ENCODE measurements around the gene PREX1.

Gene PREX1

DNA sequence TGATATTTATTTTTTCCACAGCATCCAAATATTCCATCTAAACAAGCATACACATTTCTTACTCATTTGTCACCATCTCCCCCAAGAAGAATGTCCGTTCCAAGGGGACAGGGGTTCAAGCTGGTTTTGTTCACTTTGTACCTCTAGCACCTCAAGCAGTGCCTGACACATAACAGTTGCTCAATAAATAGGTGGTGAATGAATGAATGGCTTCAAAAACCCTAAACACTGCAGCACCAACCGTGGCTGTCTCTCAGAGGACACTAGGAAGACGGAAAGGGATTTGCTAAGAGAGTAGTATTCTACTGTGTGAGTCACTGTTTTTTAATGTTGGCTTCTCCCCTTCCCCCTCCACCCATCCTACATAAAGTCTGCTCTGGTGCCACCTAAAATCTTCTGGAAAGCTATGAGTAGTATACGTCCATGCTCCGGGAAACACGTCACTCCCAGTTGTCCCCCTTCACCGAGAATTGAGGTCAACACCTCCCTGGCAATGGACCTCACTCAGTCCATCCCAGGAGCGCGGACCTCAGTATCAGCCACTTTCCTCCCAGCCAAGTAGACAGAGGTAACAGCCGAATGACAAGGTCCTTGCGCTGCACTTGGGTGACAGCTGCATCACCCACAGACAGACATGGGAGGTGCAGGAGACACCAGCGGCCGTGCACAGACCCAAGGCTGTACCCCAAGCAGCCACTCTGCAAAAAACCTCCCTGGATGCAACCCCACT, 107.4 kb downstream of the PREX1 start:
- no peaks in the 10 kb centered on the region for H3K9me3 Mint-ChIP-seq

DNA sequence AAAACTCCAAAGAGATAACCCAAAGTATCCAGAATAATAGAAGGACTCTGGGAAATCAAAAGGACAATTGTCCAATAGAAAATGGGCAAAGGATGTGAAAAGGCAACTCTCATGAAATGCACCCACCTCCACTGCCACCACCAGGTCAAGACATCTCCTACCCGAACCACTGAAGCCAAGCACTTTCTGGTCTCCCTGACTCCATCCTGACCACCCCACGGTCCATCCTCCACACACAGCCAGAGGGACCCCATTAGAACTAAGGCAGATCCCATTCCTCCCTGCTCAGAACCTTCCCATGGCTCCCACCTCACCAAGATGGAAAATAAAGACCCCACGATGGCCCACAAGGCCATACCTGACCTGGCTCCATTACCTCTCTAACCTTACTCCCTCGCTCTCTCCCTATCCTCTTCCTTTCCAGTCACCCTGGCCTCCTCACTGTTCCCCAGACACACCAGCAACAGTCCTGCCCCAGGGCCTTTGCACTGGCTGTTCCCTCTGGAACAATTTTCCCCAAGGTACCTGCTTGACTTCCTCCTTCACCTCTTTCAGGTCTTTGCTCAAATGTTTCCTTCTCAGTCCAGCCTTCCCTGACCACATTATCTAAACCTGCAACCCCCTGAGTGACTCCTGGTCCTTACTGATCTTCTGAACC, 108.1 kb downstream of the PREX1 start:
- DNase-seq (ENCODE audit: low spot score), result no peak
- H3K27me3 Mint-ChIP-seq (ENCODE audit: low read depth), result no peaks in the 10 kb centered on the region
- no peaks in the 10 kb centered on the region for H3K9me3 Mint-ChIP-seq
- peaks cover 38% of the 10 kb centered on the region for H3K36me3 Mint-ChIP-seq (ENCODE audit: low read depth)
- peak overlapping the region; percentile 78 for H3K4me3 Mint-ChIP-seq
- peaks cover 69% of the 10 kb centered on the region for H3K4me1 Mint-ChIP-seq (ENCODE audit: low read depth)
- peak overlapping the region; percentile 86 for H3K27ac Mint-ChIP-seq

More for the DNA sequence above, 107.4 kb downstream of the PREX1 start:
- H3K4me1 Mint-ChIP-seq (ENCODE audit: low read depth), result peaks cover 63% of the 10 kb centered on the region
- H3K27me3 Mint-ChIP-seq (ENCODE audit: low read depth), result no peaks in the 10 kb centered on the region
- H3K27ac Mint-ChIP-seq, result peak overlapping the region; percentile 80
- peaks cover 39% of the 10 kb centered on the region for H3K36me3 Mint-ChIP-seq (ENCODE audit: low read depth)
- no peak for DNase-seq (ENCODE audit: low spot score)
- H3K4me3 Mint-ChIP-seq, result peak overlapping the region; percentile 78

GRCh38 chr20:48718786-48719578, 108.8 kb downstream of the PREX1 start:
- peak; percentile 24 for DNase-seq (ENCODE audit: low spot score)
- Mint-ChIP-seq H3K27ac (peak overlapping the region; percentile 86), H3K9me3 (no peaks in the 10 kb centered on the region), H3K36me3 (ENCODE audit: low read depth) (peaks cover 36% of the 10 kb centered on the region), H3K27me3 (ENCODE audit: low read depth) (no peaks in the 10 kb centered on the region), H3K4me3 (peak overlapping the region; percentile 78), H3K4me1 (ENCODE audit: low read depth) (peaks cover 75% of the 10 kb centered on the region)

DNA sequence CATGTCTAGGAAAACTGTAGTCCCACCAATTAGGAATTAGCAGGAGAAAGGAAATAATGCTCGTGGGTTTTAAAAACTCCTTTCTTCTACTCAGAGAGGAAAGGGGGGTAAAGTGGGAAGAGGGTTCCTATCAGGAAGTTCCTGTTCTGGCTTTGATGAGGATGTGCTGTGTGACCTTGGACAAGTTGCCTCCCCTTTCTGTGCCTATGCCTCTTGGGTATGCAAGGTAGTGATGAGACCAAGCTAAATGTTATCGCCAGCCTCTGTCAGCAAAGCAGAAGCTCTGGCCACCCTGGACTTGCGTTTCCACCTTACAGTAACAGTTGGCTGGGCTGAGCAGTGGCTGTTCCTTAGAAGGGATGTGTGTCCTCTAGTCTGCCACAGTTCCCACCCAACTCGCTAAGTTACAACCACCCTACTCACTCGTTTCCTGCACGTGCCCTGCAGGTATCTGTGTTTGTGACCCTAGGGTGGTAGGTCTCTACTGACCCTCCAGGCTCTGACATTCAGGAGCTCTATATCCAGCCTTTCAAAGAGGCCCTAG, 110.0 kb downstream of the PREX1 start:
- Mint-ChIP-seq H3K4me3 (peak overlapping the region; percentile 49), H3K27me3 (ENCODE audit: low read depth) (no peaks in the 10 kb centered on the region), H3K27ac (peak overlapping the region; percentile 73), H3K36me3 (ENCODE audit: low read depth) (peaks cover 36% of the 10 kb centered on the region), H3K4me1 (ENCODE audit: low read depth) (peaks cover 75% of the 10 kb centered on the region), H3K9me3 (no peaks in the 10 kb centered on the region)
- no peak for DNase-seq (ENCODE audit: low spot score)

- Mint-ChIP-seq H3K36me3 (ENCODE audit: low read depth) (peaks cover 34% of the 10 kb centered on the region), H3K27me3 (ENCODE audit: low read depth) (no peaks in the 10 kb centered on the region), H3K27ac (peak overlapping the region; percentile 73), H3K9me3 (no peaks in the 10 kb centered on the region), H3K4me3 (peak overlapping the region; percentile 49), H3K4me1 (ENCODE audit: low read depth) (peaks cover 77% of the 10 kb centered on the region)
- no peak for DNase-seq (ENCODE audit: low spot score)
Observed at GRCh38 chr20:48717095-48717672, 110.6 kb downstream of the PREX1 start.

DNA sequence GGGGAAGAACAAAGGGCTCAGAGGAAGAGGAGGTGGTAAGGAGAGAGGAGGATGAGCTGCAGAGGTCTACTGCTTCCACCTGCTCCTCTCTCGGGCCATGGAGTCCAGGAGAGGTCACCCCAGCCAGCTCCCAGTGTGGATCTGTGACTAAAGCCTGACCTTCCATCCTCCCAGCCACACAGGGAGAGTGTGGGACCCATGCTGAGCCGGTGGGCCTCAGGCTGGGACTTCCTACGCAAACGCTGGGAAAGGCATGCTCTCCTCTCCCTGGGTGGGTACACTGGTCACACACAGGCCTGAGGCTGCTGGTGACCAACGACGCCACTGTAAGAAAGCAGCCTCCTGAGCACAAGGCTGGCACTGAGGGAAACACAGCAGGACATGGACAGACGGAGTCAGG, 111.3 kb downstream of the PREX1 start:
- no peak for DNase-seq (ENCODE audit: low spot score)
- H3K4me1 Mint-ChIP-seq (ENCODE audit: low read depth), result peaks cover 74% of the 10 kb centered on the region
- H3K27ac Mint-ChIP-seq, result peak overlapping the region; percentile 93
- H3K27me3 Mint-ChIP-seq (ENCODE audit: low read depth), result no peaks in the 10 kb centered on the region
- H3K4me3 Mint-ChIP-seq, result peak overlapping the region; percentile 73
- H3K36me3 Mint-ChIP-seq (ENCODE audit: low read depth), result peaks cover 33% of the 10 kb centered on the region
- H3K9me3 Mint-ChIP-seq, result no peaks in the 10 kb centered on the region

DNA sequence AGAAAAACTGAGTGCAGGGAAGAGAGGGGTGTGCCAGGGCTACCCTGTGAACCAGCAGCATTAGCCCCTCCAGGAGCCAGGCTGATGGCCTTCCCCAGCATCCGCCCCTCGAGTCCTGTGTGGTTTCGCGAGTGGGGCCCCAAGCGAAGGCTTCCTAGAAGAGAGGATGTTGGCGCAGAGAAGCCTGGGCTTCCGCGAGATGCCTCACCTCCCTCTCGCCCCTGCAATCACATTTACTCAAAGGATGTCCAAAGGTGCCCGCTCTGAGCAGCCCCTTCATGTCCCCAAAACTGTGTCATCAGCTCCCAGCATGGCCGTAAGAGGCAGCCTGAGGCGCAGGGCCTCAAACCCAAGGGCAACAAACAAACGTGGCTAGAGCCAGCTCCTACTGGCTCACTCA, 111.7 kb downstream of the PREX1 start:
- Mint-ChIP-seq H3K27ac (peak overlapping the region; percentile 93), H3K27me3 (ENCODE audit: low read depth) (no peaks in the 10 kb centered on the region), H3K36me3 (ENCODE audit: low read depth) (peaks cover 28% of the 10 kb centered on the region), H3K9me3 (no peaks in the 10 kb centered on the region), H3K4me3 (peak overlapping the region; percentile 73), H3K4me1 (ENCODE audit: low read depth) (peaks cover 69% of the 10 kb centered on the region)
- DNase-seq (ENCODE audit: low spot score), result peak; percentile 42

- DNase-seq (ENCODE audit: low spot score), result no peak
- no peaks in the 10 kb centered on the region for H3K27me3 Mint-ChIP-seq (ENCODE audit: low read depth)
- peaks cover 18% of the 10 kb centered on the region for H3K36me3 Mint-ChIP-seq (ENCODE audit: low read depth)
- peak overlapping the region; percentile 15 for H3K4me3 Mint-ChIP-seq
- no peak overlapping the region for H3K27ac Mint-ChIP-seq
- H3K4me1 Mint-ChIP-seq (ENCODE audit: low read depth), result peaks cover 58% of the 10 kb centered on the region
- no peaks in the 10 kb centered on the region for H3K9me3 Mint-ChIP-seq
Observed at GRCh38 chr20:48714764-48715163, 113.0 kb downstream of the PREX1 start.

GRCh38 chr20:48711696-48712464, 115.9 kb downstream of the PREX1 start:
- no peak for DNase-seq (ENCODE audit: low spot score)
- Mint-ChIP-seq H3K4me3 (no peak overlapping the region), H3K36me3 (ENCODE audit: low read depth) (peaks cover 28% of the 10 kb centered on the region), H3K27me3 (ENCODE audit: low read depth) (no peaks in the 10 kb centered on the region), H3K4me1 (ENCODE audit: low read depth) (peaks cover 43% of the 10 kb centered on the region), H3K27ac (no peak overlapping the region), H3K9me3 (no peaks in the 10 kb centered on the region)

GRCh38 chr20:48711044-48711428, 116.8 kb downstream of the PREX1 start:
- Mint-ChIP-seq H3K4me3 (no peak overlapping the region), H3K27me3 (ENCODE audit: low read depth) (no peaks in the 10 kb centered on the region), H3K4me1 (ENCODE audit: low read depth) (peaks cover 41% of the 10 kb centered on the region), H3K9me3 (no peaks in the 10 kb centered on the region), H3K36me3 (ENCODE audit: low read depth) (peaks cover 31% of the 10 kb centered on the region), H3K27ac (no peak overlapping the region)
- DNase-seq (ENCODE audit: low spot score), result no peak

- DNase-seq (ENCODE audit: low spot score), result no peak
- H3K27me3 Mint-ChIP-seq (ENCODE audit: low read depth), result no peaks in the 10 kb centered on the region
- no peak overlapping the region for H3K4me3 Mint-ChIP-seq
- H3K36me3 Mint-ChIP-seq (ENCODE audit: low read depth), result peaks cover 31% of the 10 kb centered on the region
- no peaks in the 10 kb centered on the region for H3K9me3 Mint-ChIP-seq
- H3K4me1 Mint-ChIP-seq (ENCODE audit: low read depth), result peaks cover 38% of the 10 kb centered on the region
- H3K27ac Mint-ChIP-seq, result no peak overlapping the region
Observed at GRCh38 chr20:48710341-48711043, 117.3 kb downstream of the PREX1 start.

DNA sequence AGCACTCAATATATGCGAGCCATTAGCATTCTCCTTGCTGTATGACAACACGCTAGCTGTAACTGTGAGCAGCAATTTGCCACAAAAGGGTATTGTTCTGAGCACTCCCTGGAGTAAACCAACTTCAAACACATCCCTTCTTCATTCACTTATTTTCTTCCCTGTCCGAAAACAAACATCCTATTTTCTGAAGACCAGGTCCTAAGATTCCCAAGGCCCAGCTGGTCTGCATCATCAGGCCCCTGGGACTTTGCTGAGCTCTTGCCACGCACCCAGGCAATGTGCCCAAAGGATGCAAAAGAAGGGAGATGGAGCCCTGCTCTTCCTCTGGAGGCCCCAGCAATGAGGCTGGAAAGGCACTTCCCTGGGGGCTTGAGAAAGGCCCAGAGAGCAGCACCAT, 118.1 kb downstream of the PREX1 start:
- Mint-ChIP-seq H3K4me1 (ENCODE audit: low read depth) (peaks cover 36% of the 10 kb centered on the region), H3K27ac (no peak overlapping the region), H3K9me3 (no peaks in the 10 kb centered on the region), H3K36me3 (ENCODE audit: low read depth) (peaks cover 29% of the 10 kb centered on the region), H3K27me3 (ENCODE audit: low read depth) (no peaks in the 10 kb centered on the region), H3K4me3 (no peak overlapping the region)
- no peak for DNase-seq (ENCODE audit: low spot score)
